ENCODE measurements around the gene DNASE1L1. TPM values are rescaled to one million over a fixed set of nuclear protein-coding genes. Genes with fewer than 3 reads are reported as not detected.
A peak's percentile ranks its signal among the peaks of the same experiment; 100 is the strongest.
"Not testable (repeated sequence)": the region's sequence is repeated elsewhere in the genome, so short reads cannot be mapped to it uniquely, and the experiment has no call there.

Gene DNASE1L1
- total and polyA plus RNA-seq, 4 experiments from 2014 or later = 14.0 to 26.3 (median 20.7) TPM

- Histone ChIP-seq H3K4me1 (ENCODE audit: insufficient read depth, low read length) (peaks cover 15% of the 10 kb centered on the region), H3K27me3 (ENCODE audit: insufficient read depth, low read length) (no peaks in the 10 kb centered on the region), H3K27ac (ENCODE audit: low read depth, low read length) (no peak overlapping the region), H3K4me3 (ENCODE audit: low read length in 2 of 2) (no peak overlapping the region), H3K9me3 (ENCODE audit: control insufficient read depth in 1 of 2, low read length in 2 of 2) (no peaks in the 10 kb centered on the region), H3K36me3 (ENCODE audit: insufficient read depth, low read length) (peaks cover 23% of the 10 kb centered on the region)
- CTCF ChIA-PET (ENCODE audit: partially characterized antibody) = no interaction called here
- Mint-ChIP-seq H3K27ac (peak overlapping the region in 5 of 7 donors; percentile 35 to 99 (median 78)), H3K27me3 (no peaks in the 10 kb centered on the region), H3K4me1 (peaks cover 7 to 29% (median 17%) of the 10 kb centered on the region in 4 donors), H3K36me3 (peaks cover 19 to 34% of the 10 kb centered on the region in 2 donors), H3K4me3 (no peak overlapping the region), H3K9me3 (peaks cover 0 to 13% (median 0%) of the 10 kb centered on the region in 8 donors)
- POLR2A ChIA-PET (ENCODE audit: partially characterized antibody) = interaction anchor here (1.0 to 6.0 kb wide), 3 partner anchors 9 to 85 kb away, joined by 4 to 111 read pairs (median 5); partner anchors contain the start of genes SLC10A3, TAFAZZIN and UBL4A
- intact Hi-C loops (cut with micrococcal nuclease) = no loop called here
- DNase-seq = no peak
Observed at GRCh38 chrX:154401918-154402621, 7.0 kb downstream of the DNASE1L1 start.

- H3K36me3 ChIP-seq (ENCODE audit: insufficient read depth, low read length) = peaks cover 23% of the 10 kb centered on the region
- intact Hi-C loops (cut with micrococcal nuclease) = no loop called here
- Mint-ChIP-seq H3K9me3 (peaks cover 0 to 13% (median 0%) of the 10 kb centered on the region in 8 donors), H3K36me3 (peaks cover 19 to 34% of the 10 kb centered on the region in 2 donors), H3K4me1 (peaks cover 7 to 32% (median 17%) of the 10 kb centered on the region in 4 donors), H3K27me3 (no peaks in the 10 kb centered on the region), H3K4me3 (peak overlapping the region in 4 of 8 donors; percentile 25 to 57 (median 43)), H3K27ac (peak overlapping the region; percentile 26 to 99 (median 84))
- ChIA-PET POLR2A (ENCODE audit: partially characterized antibody) (interaction anchor here (1.0 to 6.0 kb wide), 9 partner anchors 9 to 133 kb away, joined by 3 to 111 read pairs (median 37); partner anchors contain the start of genes ATP6AP1, DNASE1L1, FAM3A and SLC10A3), CTCF (ENCODE audit: partially characterized antibody) (no interaction called here)
- no peaks in the 10 kb centered on the region for H3K9me3 ChIP-seq (ENCODE audit: control insufficient read depth in 1 of 2, low read length in 2 of 2)
- H3K4me1 ChIP-seq (ENCODE audit: insufficient read depth, low read length) = peaks cover 15% of the 10 kb centered on the region
- peak in 1 of 5 donors; percentile 24 for DNase-seq
- H3K27me3 ChIP-seq (ENCODE audit: insufficient read depth, low read length) = no peaks in the 10 kb centered on the region
- peak overlapping the region; percentile 41 for H3K27ac ChIP-seq (ENCODE audit: low read depth, low read length)
- no peak overlapping the region for H3K4me3 ChIP-seq (ENCODE audit: low read length in 2 of 2)
Observed at GRCh38 chrX:154401045-154401799, 7.8 kb downstream of the DNASE1L1 start.

GRCh38 chrX:154400369-154400817 is 8.7 kb downstream of the DNASE1L1 start:
- H3K36me3 Mint-ChIP-seq = peaks cover 19 to 34% of the 10 kb centered on the region in 2 donors
- DNase-seq; intact Hi-C loops (cut with micrococcal nuclease); H3K4me3 ChIP-seq (ENCODE audit: low read length in 2 of 2); H3K27me3 Mint-ChIP-seq; H3K27me3 ChIP-seq (ENCODE audit: insufficient read depth, low read length); H3K9me3 ChIP-seq (ENCODE audit: control insufficient read depth in 1 of 2, low read length in 2 of 2): not testable (repeated sequence)
- H3K9me3 Mint-ChIP-seq = peaks cover 0 to 13% (median 0%) of the 10 kb centered on the region in 8 donors
- H3K4me1 Mint-ChIP-seq = peaks cover 7 to 32% (median 17%) of the 10 kb centered on the region in 4 donors
- CTCF ChIA-PET (ENCODE audit: partially characterized antibody) = interaction anchor here (0.9 to 3.1 kb wide), 5 partner anchors 17 to 134 kb away, joined by 3 to 26 read pairs (median 4); partner anchors contain the start of gene SLC10A3
- peak overlapping the region; percentile 62 to 100 (median 99) for H3K27ac Mint-ChIP-seq
- peaks cover 23% of the 10 kb centered on the region for H3K36me3 ChIP-seq (ENCODE audit: insufficient read depth, low read length)
- H3K4me3 Mint-ChIP-seq = peak overlapping the region in 5 of 8 donors; percentile 96 to 99 (median 99)
- POLR2A ChIA-PET (ENCODE audit: partially characterized antibody) = interaction anchor here (0.8 to 6.0 kb wide), 13 partner anchors 11 to 134 kb away, joined by 3 to 111 read pairs (median 34); partner anchors contain the start of genes ATP6AP1, DNASE1L1, EMD and FAM3A
- peaks cover 15% of the 10 kb centered on the region for H3K4me1 ChIP-seq (ENCODE audit: insufficient read depth, low read length)
- H3K27ac ChIP-seq (ENCODE audit: low read depth, low read length) = peak overlapping the region; percentile 96

- Histone ChIP-seq H3K4me1 (ENCODE audit: insufficient read depth, low read length) (peaks cover 15% of the 10 kb centered on the region), H3K4me3 (ENCODE audit: low read length in 2 of 2) (peak overlapping the region; percentile 55 to 95), H3K27ac (ENCODE audit: low read depth, low read length) (peak overlapping the region; percentile 96), H3K9me3 (ENCODE audit: control insufficient read depth in 1 of 2, low read length in 2 of 2) (no peaks in the 10 kb centered on the region), H3K36me3 (ENCODE audit: insufficient read depth, low read length) (peaks cover 23% of the 10 kb centered on the region), H3K27me3 (ENCODE audit: insufficient read depth, low read length) (no peaks in the 10 kb centered on the region)
- H3K27me3 Mint-ChIP-seq = no peaks in the 10 kb centered on the region
- peak overlapping the region; percentile 96 to 99 (median 99) for H3K4me3 Mint-ChIP-seq
- peak in 4 of 5 donors; percentile 42 to 74 (median 51) for DNase-seq
- ChIA-PET POLR2A (ENCODE audit: partially characterized antibody) (interaction anchor here (0.6 to 6.0 kb wide), 20 partner anchors 12 to 386 kb away, joined by 3 to 111 read pairs (median 11); partner anchors contain the start of genes ATP6AP1, DNASE1L1, EMD and FAM3A), CTCF (ENCODE audit: partially characterized antibody) (interaction anchor here (0.9 to 3.1 kb wide), 9 partner anchors 8 to 135 kb away, joined by 3 to 26 read pairs (median 4); partner anchors contain the start of gene SLC10A3)
- H3K9me3 Mint-ChIP-seq = peaks cover 0 to 13% (median 0%) of the 10 kb centered on the region in 8 donors
- peak overlapping the region; percentile 99 to 100 (median 99) for H3K27ac Mint-ChIP-seq
- intact Hi-C loops (cut with micrococcal nuclease) = no loop called here
- peaks cover 7 to 32% (median 17%) of the 10 kb centered on the region in 4 donors for H3K4me1 Mint-ChIP-seq
- peaks cover 19 to 34% of the 10 kb centered on the region in 2 donors for H3K36me3 Mint-ChIP-seq
Observed at GRCh38 chrX:154399527-154400368, 9.3 kb downstream of the DNASE1L1 start.

- Histone ChIP-seq H3K27me3 (ENCODE audit: insufficient read depth, low read length) (no peaks in the 10 kb centered on the region), H3K36me3 (ENCODE audit: insufficient read depth, low read length) (peaks cover 23% of the 10 kb centered on the region), H3K9me3 (ENCODE audit: control insufficient read depth in 1 of 2, low read length in 2 of 2) (no peaks in the 10 kb centered on the region), H3K27ac (ENCODE audit: low read depth, low read length) (peak overlapping the region; percentile 96), H3K4me1 (ENCODE audit: insufficient read depth, low read length) (peaks cover 15% of the 10 kb centered on the region), H3K4me3 (ENCODE audit: low read length in 2 of 2) (peak overlapping the region; percentile 55 to 95)
- peak; percentile 80 to 83 (median 82) for DNase-seq
- H3K27ac Mint-ChIP-seq = peak overlapping the region; percentile 99 to 100 (median 99)
- intact Hi-C loops (cut with micrococcal nuclease) = no loop called here
- POLR2A ChIA-PET (ENCODE audit: partially characterized antibody) = interaction anchor here (0.6 to 6.0 kb wide), 40 partner anchors 12 to 465 kb away, joined by 3 to 111 read pairs (median 4); partner anchors contain the start of genes ATP6AP1, DNASE1L1, EMD and FAM3A
- H3K36me3 Mint-ChIP-seq = peaks cover 19 to 34% of the 10 kb centered on the region in 2 donors
- CTCF ChIA-PET (ENCODE audit: partially characterized antibody) = interaction anchor here (0.7 to 3.1 kb wide), 16 partner anchors 9 to 149 kb away, joined by 3 to 26 read pairs (median 4); partner anchors contain the start of genes ATP6AP1, IKBKG and SLC10A3
- peak overlapping the region; percentile 96 to 99 (median 99) for H3K4me3 Mint-ChIP-seq
- H3K9me3 Mint-ChIP-seq = peaks cover 0 to 13% (median 0%) of the 10 kb centered on the region in 8 donors
- H3K27me3 Mint-ChIP-seq = no peaks in the 10 kb centered on the region
- peaks cover 7 to 32% (median 17%) of the 10 kb centered on the region in 4 donors for H3K4me1 Mint-ChIP-seq
Observed at GRCh38 chrX:154398668-154399526, 10.2 kb downstream of the DNASE1L1 start.
